MM.1S (cell line): Measurements from ENCODE around the gene DLD.
"Not testable (repeated sequence)": the region's sequence is repeated elsewhere in the genome, so short reads cannot be mapped to it uniquely, and the experiment has no call there.

Source experiments
- EZH2 ChIP-seq: fragments of 300-600 bp; sonication (generic); optimal IDR thresholded peaks from 2 replicates; pipeline ENCODE3; 2017; ENCODE audit warnings: low read depth, mild to moderate bottlenecking, antibody characterized with exemption, low read length, mixed read lengths
- EZH2phosphoT487 ChIP-seq: fragments of 300-600 bp; sonication (generic); IDR thresholded peaks from 2 replicates; pipeline ENCODE4 v1.6.1; 2018; ENCODE audit warnings: antibody characterized with exemption, low read length
- TF ChIP-seq, protein P1 (sequence below): fragments of 300-600 bp; sonication (generic); IDR thresholded peaks from 2 replicates; pipeline ENCODE4 v1.5.1; 2016; ENCODE audit warnings: antibody characterized with exemption, low read length, mixed read lengths

DNA sequence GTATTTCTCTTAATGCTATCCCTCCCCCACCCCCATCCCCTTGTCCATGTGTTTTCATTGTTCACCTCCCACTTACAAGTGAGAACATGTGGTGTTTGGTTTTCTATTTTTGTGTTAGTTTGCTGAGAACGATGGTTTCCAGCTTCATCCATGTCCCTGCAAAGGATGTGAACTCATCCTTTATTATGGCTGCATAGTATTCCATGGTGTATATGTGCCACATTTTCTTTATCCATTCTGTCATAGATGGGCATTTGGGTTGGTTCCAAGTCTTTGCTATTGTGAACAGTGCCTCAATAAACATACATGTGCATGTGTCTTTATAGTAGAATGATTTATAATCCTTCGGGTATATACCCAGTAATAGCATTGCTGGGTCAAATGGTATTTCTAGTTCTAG is 30.8 kb downstream of the DLD start:
- TF ChIP-seq, protein P1, sequence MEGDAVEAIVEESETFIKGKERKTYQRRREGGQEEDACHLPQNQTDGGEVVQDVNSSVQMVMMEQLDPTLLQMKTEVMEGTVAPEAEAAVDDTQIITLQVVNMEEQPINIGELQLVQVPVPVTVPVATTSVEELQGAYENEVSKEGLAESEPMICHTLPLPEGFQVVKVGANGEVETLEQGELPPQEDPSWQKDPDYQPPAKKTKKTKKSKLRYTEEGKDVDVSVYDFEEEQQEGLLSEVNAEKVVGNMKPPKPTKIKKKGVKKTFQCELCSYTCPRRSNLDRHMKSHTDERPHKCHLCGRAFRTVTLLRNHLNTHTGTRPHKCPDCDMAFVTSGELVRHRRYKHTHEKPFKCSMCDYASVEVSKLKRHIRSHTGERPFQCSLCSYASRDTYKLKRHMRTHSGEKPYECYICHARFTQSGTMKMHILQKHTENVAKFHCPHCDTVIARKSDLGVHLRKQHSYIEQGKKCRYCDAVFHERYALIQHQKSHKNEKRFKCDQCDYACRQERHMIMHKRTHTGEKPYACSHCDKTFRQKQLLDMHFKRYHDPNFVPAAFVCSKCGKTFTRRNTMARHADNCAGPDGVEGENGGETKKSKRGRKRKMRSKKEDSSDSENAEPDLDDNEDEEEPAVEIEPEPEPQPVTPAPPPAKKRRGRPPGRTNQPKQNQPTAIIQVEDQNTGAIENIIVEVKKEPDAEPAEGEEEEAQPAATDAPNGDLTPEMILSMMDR: not testable (repeated sequence)
- TF ChIP-seq EZH2phosphoT487, EZH2: not testable (repeated sequence)
